WERI-Rb-1 (cell line): Measurements from ENCODE around the gene THBD.

ENCODE experiments used
- DNase-seq: peaks from one replicate; pipeline ENCODE4 v3.0.0-alpha.2; 2020
- H3K27ac ChIP-seq: fragments of 250-450 bp; sonication (Bioruptor Pico); 2 replicates; pipeline ENCODE4 v1.5.1; 2020; ENCODE audit warnings: mild to moderate bottlenecking, moderate library complexity
- H3K27me3 ChIP-seq: fragments of 250-450 bp; sonication (Bioruptor Pico); 2 replicates; pipeline ENCODE4 v1.5.1; 2021; ENCODE audit warnings: mild to moderate bottlenecking, low read depth, moderate library complexity; ENCODE audit not compliant: insufficient read depth, severe bottlenecking
- H3K36me3 ChIP-seq: fragments of 250-450 bp; sonication (Bioruptor Pico); 2 replicates; pipeline ENCODE4 v1.5.1; 2020; ENCODE audit warnings: mild to moderate bottlenecking, moderate library complexity
- H3K4me3 ChIP-seq: 2 replicates; pipeline ENCODE4 v1.5.1; 2011; ENCODE audit warnings: low read depth, mild to moderate bottlenecking, control low read depth, low read length
- H3K9me3 ChIP-seq: fragments of 250-450 bp; sonication (Bioruptor Pico); 2 replicates; pipeline ENCODE4 v1.5.1; 2021; ENCODE audit warnings: mild to moderate bottlenecking, moderate library complexity; ENCODE audit not compliant: severe bottlenecking
- TF ChIP-seq, protein P1 (sequence below): IDR thresholded peaks from 2 replicates; pipeline ENCODE4 v1.5.1; 2011; ENCODE audit warnings: low read depth, mild to moderate bottlenecking, control low read depth, inconsistent platforms, low read length

The THBD gene

DNA sequence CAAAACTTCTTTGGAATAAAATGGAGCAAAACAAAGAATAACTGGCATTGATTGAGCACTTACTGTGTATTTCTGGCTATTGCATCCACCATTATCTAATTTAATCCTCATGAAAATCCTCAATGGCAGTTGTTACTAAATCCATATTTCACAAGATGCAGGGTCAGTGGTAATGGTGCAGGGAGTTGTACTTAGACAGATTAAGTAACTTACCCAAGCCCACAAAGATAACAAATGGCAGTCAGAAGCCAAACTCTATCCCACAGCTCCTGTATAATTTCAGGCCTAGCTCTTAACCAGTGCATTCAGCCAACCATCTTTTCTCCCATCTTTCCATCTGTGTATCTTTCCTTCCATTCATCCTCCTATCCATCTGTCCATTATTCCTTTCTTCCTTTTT is 43.7 kb downstream of the THBD start:
- Histone ChIP-seq H3K27me3 (peaks cover 69% of the 10 kb centered on the region), H3K36me3 (no peaks in the 10 kb centered on the region), H3K27ac (no peak overlapping the region), H3K4me3 (no peak overlapping the region), H3K9me3 (no peaks in the 10 kb centered on the region)
- TF ChIP-seq, protein P1, sequence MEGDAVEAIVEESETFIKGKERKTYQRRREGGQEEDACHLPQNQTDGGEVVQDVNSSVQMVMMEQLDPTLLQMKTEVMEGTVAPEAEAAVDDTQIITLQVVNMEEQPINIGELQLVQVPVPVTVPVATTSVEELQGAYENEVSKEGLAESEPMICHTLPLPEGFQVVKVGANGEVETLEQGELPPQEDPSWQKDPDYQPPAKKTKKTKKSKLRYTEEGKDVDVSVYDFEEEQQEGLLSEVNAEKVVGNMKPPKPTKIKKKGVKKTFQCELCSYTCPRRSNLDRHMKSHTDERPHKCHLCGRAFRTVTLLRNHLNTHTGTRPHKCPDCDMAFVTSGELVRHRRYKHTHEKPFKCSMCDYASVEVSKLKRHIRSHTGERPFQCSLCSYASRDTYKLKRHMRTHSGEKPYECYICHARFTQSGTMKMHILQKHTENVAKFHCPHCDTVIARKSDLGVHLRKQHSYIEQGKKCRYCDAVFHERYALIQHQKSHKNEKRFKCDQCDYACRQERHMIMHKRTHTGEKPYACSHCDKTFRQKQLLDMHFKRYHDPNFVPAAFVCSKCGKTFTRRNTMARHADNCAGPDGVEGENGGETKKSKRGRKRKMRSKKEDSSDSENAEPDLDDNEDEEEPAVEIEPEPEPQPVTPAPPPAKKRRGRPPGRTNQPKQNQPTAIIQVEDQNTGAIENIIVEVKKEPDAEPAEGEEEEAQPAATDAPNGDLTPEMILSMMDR = no peak
- no peak for DNase-seq

DNA sequence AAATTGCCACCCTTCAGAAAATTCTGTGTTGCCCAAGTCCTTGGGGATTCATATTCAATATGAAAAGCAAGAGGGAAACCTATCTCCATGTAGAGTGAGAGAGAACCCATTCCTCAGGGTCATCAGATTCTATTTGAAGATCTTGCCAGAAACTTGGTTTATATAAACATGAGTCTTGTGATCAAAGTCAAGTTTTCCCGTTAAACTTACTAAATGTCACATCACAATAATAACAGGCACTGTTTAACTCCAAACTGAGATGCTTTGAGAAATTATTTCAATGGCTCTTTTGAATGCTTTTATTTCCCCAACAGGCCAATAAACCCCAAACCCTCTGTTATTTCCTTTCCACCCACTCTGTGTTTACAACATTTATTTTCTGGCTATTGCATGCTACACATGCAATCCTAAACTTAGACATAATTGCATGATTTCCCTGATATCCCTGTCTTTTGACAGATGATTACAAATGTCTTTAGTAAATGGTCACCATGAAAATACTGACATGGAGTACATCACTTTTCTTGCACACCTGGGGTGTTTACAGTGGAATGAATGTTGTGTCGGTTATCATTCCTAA is 45.5 kb downstream of the THBD start:
- Histone ChIP-seq H3K36me3 (no peaks in the 10 kb centered on the region), H3K4me3 (no peak overlapping the region), H3K9me3 (no peaks in the 10 kb centered on the region), H3K27ac (no peak overlapping the region), H3K27me3 (peaks cover 71% of the 10 kb centered on the region)
- TF ChIP-seq, protein P1 = no peak
- no peak for DNase-seq

DNA sequence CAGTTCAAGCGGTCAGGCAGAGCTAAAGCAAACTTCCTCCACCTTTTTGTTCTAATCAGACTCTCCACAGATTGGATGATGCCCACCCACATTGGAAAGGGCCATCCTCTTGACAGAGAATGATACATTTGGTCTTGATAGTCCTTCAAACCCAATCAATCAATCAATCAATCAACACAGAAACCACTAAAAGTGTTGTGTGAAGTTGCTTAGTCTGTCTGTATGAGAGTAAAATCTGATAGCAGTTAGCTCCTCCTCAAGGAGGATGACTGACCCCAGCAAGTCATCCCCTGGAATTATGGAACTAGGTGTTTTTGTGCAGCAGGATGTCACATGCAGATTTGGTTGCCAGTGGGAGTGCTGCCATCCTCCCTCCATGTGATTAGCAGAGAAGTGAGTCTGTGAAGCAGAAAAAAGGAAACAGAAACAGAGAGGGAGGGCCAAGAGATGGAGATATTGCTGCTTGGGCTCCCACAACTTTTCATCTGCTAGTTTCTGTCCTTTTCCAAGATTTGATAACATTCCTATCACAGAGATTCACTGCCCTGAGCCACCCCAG is 46.3 kb downstream of the THBD start:
- H3K27ac ChIP-seq = no peak overlapping the region
- H3K9me3 ChIP-seq = no peaks in the 10 kb centered on the region
- H3K4me3 ChIP-seq = no peak overlapping the region
- DNase-seq = no peak
- TF ChIP-seq, protein P1 = no peak
- H3K27me3 ChIP-seq = peaks cover 77% of the 10 kb centered on the region
- H3K36me3 ChIP-seq = no peaks in the 10 kb centered on the region

DNA sequence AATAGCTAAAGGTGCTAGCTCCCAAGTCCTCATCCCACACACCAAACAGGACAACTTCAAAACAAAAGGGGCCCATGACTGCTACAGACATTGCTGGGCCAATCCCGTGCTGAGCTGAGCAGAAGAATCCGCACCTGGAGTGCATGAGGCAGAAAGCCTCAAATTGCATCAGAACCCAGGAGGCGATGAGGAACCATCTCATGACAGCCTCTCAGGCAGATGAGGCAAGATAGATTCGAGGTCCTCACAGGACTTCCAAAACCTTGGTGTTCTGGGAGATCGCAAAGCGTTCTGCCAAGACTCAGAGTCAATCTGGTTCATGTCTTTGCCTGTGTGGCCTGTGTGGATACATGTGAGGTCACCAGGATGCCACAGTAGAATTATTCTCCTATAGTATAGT is 47.2 kb downstream of the THBD start:
- Histone ChIP-seq H3K27ac (no peak overlapping the region), H3K27me3 (peaks cover 81% of the 10 kb centered on the region), H3K4me3 (no peak overlapping the region), H3K36me3 (no peaks in the 10 kb centered on the region), H3K9me3 (no peaks in the 10 kb centered on the region)
- TF ChIP-seq, protein P1 = no peak
- no peak for DNase-seq

DNA sequence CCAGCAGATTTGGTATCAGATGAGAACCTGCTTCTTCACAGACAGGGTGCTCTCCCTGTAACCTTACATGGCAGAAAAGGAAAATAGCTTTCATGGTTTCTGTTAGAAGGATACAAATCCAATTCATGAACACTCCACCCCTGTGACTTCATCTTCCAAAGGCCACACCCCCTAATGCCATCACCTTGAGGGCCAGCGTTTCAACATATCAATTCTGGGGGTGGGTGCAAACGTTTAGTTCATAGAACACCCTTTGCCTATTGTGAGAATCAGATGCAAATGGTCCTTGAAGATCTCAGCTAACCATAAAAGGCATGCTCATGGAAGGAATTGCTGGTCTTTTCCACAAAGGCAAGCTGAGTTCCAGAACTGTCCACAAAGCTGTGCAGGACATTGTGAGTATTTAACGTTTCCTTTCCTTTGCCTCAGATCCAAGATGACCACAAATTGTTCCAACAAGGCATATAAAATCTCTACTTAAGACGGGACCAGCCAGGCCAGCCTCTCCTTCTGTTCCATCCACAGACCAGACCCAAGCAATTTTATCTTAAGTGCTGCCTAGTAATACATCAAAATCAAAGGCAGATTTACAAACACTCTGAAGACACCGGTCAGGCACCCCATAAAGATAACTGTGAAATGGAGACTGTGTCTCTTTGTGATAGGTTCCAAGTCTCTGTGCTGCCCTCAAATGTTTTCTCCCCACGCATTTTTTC is 49.1 kb downstream of the THBD start:
- Histone ChIP-seq H3K27ac (no peak overlapping the region), H3K9me3 (no peaks in the 10 kb centered on the region), H3K27me3 (peaks cover 94% of the 10 kb centered on the region), H3K4me3 (no peak overlapping the region), H3K36me3 (no peaks in the 10 kb centered on the region)
- DNase-seq = no peak
- TF ChIP-seq, protein P1 = no peak
